BJ (cell line): Measurements from ENCODE around the gene ZMAT5. TPM values are rescaled to one million over a fixed set of nuclear protein-coding genes. Genes with fewer than 3 reads are reported as not detected.

Experiments used
- CTCF ChIA-PET: fragments of 350-600 bp; formaldehyde crosslinking; extraction: SDS; loops from one replicate; lab custom pipeline; 2021; ENCODE audit warnings: antibody characterized with exemption, inconsistent platforms; lab: Yijun Ruan, JAX
- POLR2A ChIA-PET: fragments of 300-600 bp; sonication (Branson Sonifier 250); formaldehyde crosslinking; extraction: SDS; loops from one replicate; lab custom pipeline; 2021; ENCODE audit warnings: antibody characterized with exemption; lab: Charles Lee
- DNase-seq: peaks from one replicate; pipeline ENCODE4 v3.0.0-alpha.2; 2011; ENCODE audit warnings: low read depth
- H3K27me3 ChIP-seq: 2 replicates; pipeline ENCODE4 v1.6.0; 2011; ENCODE audit warnings: low read length; ENCODE audit not compliant: control insufficient read depth, insufficient read depth
- H3K36me3 ChIP-seq: 2 replicates; pipeline ENCODE4 v1.5.1; 2011; ENCODE audit warnings: low read length; ENCODE audit not compliant: control insufficient read depth, insufficient read depth
- H3K4me3 ChIP-seq: 2 replicates; pipeline ENCODE4 v1.5.1; 2011; ENCODE audit warnings: low read depth, mild to moderate bottlenecking, control low read depth, low read length
- polyA plus RNA-seq: library from polyadenylated mRNA; depleted of rRNA; stranded (reverse); fragments of >200 nt; gene quantifications from 2 replicates; pipeline ENCODE4 v1.2.3, GENCODE V29; 2011
- TF ChIP-seq, protein P1 (sequence below): IDR thresholded peaks from 2 replicates; pipeline ENCODE4 v1.5.1; 2011; ENCODE audit warnings: low read depth, mild to moderate bottlenecking, control low read depth, inconsistent platforms, low read length, moderate library complexity; ENCODE audit not compliant: insufficient read depth

ZMAT5 gene
- polyA plus RNA-seq, 1 experiment, result 29.0 TPM

DNA sequence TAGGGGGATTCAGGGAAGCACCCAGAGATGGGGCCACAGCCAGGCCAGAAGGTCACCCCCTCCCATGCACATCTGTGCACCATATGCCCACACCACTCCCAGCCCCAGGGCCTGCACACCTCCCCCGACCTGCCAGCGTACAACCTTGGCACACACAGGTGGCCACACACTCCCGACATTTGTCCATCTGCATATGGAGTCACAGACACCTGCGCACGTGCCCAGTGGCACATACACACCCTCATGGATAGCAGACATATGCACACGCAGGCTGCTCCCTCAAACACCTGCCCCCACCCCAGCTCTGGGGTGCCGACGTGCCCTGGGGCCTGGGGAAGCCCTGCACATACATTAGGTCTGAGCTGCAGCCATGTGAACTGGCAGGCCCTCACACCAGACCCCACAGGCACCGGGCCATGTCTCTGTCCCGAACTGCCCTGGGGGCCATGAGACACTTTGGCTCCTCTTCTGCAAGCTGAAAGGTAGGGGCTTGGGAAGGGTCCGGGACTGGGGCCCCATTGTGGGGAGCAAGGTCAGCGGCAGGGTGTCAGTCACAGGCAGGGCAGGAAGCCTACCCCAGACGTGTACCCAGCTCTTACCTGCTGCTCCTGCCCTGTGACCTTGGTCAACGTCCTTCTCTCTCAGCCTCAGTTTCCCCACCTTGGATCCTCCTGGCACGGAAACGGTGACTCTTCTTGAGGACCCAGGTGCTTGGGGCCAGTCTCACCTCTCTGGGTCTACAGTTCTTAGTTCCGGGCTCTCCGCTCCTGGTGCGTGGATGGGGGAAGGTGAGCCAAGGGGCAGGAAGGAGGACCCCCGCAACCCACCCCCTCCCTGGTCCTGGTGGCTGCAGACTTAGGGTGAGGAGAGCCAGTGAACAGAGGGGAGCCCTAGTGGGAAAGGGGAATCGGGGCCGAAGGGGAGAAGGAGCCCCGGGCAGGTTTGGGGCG, 47.6 kb downstream of the ZMAT5 start:
- peaks cover 32% of the 10 kb centered on the region for H3K27me3 ChIP-seq
- CTCF ChIA-PET, result no interaction called here
- H3K4me3 ChIP-seq, result no peak overlapping the region
- H3K36me3 ChIP-seq, result no peaks in the 10 kb centered on the region
- no peak for DNase-seq
- POLR2A ChIA-PET, result no interaction called here
- TF ChIP-seq, protein P1, sequence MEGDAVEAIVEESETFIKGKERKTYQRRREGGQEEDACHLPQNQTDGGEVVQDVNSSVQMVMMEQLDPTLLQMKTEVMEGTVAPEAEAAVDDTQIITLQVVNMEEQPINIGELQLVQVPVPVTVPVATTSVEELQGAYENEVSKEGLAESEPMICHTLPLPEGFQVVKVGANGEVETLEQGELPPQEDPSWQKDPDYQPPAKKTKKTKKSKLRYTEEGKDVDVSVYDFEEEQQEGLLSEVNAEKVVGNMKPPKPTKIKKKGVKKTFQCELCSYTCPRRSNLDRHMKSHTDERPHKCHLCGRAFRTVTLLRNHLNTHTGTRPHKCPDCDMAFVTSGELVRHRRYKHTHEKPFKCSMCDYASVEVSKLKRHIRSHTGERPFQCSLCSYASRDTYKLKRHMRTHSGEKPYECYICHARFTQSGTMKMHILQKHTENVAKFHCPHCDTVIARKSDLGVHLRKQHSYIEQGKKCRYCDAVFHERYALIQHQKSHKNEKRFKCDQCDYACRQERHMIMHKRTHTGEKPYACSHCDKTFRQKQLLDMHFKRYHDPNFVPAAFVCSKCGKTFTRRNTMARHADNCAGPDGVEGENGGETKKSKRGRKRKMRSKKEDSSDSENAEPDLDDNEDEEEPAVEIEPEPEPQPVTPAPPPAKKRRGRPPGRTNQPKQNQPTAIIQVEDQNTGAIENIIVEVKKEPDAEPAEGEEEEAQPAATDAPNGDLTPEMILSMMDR, result no peak

DNA sequence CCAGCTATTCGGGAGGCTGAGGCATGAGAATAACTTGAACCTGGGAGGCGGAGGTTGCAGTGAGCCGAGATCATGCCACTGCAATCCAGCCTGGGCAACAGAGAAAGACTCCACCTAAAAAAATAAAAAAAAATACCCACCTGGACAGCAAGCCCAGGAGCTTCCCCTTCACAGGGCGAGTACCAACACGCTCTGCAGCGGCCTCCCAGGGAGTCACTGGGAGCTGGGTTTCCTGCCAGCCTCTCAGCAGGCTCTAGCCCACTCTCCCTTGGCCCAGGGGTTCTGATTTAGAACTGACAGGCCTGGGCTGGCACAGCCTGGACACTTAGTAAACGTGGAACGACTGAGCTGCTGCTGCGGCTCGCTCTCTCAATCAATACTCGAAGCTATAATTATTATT, 49.0 kb downstream of the ZMAT5 start:
- ChIA-PET POLR2A (no interaction called here), CTCF (interaction anchor here (1.0 to 1.8 kb wide), 2 partner anchors 9 kb away, joined by 4 to 5 read pairs; no protein-coding TSS in a partner anchor)
- DNase-seq, result no peak
- H3K36me3 ChIP-seq, result no peaks in the 10 kb centered on the region
- peaks cover 31% of the 10 kb centered on the region for H3K27me3 ChIP-seq
- TF ChIP-seq, protein P1, result no peak
- no peak overlapping the region for H3K4me3 ChIP-seq

DNA sequence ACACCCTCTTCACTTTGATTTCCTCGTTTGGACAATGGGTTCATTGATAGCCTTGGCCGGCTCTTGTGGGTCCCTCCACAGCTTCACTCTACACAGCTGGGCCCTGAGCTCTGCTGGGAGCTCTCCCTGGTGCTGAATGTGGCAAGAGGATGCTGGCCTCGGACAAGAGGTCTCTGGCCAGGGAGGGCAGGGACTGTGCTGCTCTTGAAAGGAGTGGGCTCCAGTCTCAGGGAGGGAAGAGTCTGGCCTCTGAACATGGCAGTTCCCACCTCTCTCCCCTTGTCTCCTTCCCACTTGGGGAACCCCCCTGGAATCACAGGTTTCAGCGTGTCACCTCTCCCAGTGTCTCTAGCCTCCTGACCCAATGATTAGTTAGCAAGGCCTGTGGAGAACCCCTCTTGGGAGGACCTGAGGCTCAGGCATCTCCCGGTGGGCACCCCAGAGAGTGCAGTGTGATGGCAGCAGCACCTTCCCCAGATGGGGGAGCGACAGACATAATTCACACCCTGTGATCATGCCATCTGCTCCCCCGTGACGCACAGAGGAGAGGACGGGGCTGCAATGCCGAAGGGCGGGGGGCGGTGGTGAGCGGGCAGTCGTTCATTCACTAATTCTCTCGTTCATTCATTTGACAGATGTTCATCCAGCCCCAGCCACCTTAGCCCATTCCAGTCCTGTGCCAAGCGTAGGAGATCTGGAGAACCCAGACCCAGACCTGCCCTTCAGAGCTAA, 49.8 kb downstream of the ZMAT5 start:
- H3K36me3 ChIP-seq, result no peaks in the 10 kb centered on the region
- TF ChIP-seq, protein P1, result no peak
- no peak overlapping the region for H3K4me3 ChIP-seq
- peaks cover 32% of the 10 kb centered on the region for H3K27me3 ChIP-seq
- DNase-seq, result no peak
- CTCF ChIA-PET, result interaction anchor here (1.8 kb wide), 1 partner anchor 9 kb away, joined by 5 read pairs; no protein-coding TSS in a partner anchor
- POLR2A ChIA-PET, result no interaction called here

DNA sequence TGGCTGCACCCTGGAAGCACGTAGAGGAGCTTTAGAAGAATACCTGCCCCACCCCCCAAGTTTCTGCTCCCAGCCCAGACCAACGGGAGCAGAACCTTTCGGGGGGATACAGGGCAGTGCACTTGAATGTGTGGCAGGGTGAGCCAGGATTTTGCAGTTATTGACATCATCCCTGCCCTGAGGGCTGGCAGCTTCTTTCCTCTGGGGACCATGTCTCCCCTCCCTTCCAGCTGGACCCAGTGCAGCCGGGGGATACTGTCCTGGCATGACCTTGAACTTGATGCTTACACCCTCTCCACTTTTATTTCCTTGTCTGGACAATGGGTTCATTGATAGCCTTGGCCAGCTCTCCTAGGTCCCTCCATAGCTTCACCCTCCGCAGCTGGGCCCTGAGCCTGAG, 51.1 kb downstream of the ZMAT5 start:
- no peaks in the 10 kb centered on the region for H3K36me3 ChIP-seq
- ChIA-PET POLR2A (no interaction called here), CTCF (interaction anchor here (0.5 to 1.1 kb wide), 2 partner anchors 9 to 442 kb away, joined by 3 to 4 read pairs; no protein-coding TSS in a partner anchor)
- DNase-seq, result no peak
- TF ChIP-seq, protein P1, result no peak
- H3K27me3 ChIP-seq, result peaks cover 24% of the 10 kb centered on the region
- no peak overlapping the region for H3K4me3 ChIP-seq

DNA sequence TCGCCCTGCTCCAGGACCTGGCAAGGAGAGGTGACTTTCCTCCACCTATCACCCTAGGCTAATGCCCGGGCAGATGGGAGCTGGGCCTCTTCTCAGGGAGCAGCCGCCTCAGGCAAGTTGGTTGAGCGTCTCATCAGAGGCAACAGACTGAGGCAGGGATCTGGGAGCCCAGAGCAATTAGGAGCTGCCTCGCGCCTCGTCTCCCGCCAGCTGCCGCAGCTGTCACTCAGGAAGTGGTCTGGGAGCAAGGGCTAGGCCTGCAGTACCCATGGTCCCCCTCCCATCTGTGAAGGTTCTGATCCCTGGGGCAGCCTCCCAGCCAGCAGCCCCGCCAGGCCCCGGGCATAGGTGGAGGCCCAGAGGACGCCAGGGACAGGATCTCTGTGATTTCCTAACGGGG, 51.6 kb downstream of the ZMAT5 start:
- DNase-seq, result no peak
- TF ChIP-seq, protein P1, result no peak
- Histone ChIP-seq H3K27me3 (peaks cover 26% of the 10 kb centered on the region), H3K4me3 (no peak overlapping the region), H3K36me3 (no peaks in the 10 kb centered on the region)
- CTCF ChIA-PET, result interaction anchor here (0.5 to 1.1 kb wide), 2 partner anchors 9 to 443 kb away, joined by 3 to 4 read pairs; no protein-coding TSS in a partner anchor
- POLR2A ChIA-PET, result no interaction called here
